Heart left ventricle (tissue), 16 donors: Measurements from ENCODE around the gene PPP1R14C. TPM values are rescaled to one million over a fixed set of nuclear protein-coding genes. Genes with fewer than 3 reads are reported as not detected.

Experiments
- ATAC-seq, 4 donors: fragments of 200-7000 bp; cut with Tn5 transposase; one replicate each; pipeline ENCODE4 v1.9.1; 2020 to 2022; ENCODE audit warnings: moderate library complexity in 4 of 4, mild to moderate bottlenecking in 3 of 4, moderate number of reproducible peaks in 1 of 4
- DNase-seq, 5 donors: peaks; one replicate each; pipeline ENCODE4 v3.0.0-alpha.2; 2020
- H3K27ac ChIP-seq, 12 donors: fragments of 200-600 bp; sonication (generic) in 4 of 12; one replicate each; pipeline versions ENCODE4 v1.5.0 to v1.8.0; 2016 to 2022; ENCODE audit warnings: mild to moderate bottlenecking in 2 of 12
- H3K27me3 ChIP-seq, 9 donors: fragments of 200-600 bp; sonication (generic) in 2 of 9; one replicate each; pipeline versions ENCODE4 v1.5.1 to v1.8.0; 2016 to 2022; ENCODE audit warnings: mild to moderate bottlenecking in 3 of 9
- H3K36me3 ChIP-seq, 9 donors: fragments of 200-600 bp; sonication (generic) in 2 of 9; one replicate each; pipeline versions ENCODE4 v1.5.0 to v1.8.0; 2018 to 2022; ENCODE audit warnings: mild to moderate bottlenecking in 2 of 9
- H3K4me1 ChIP-seq, 12 donors: fragments of 200-600 bp; sonication (generic) in 4 of 12; one replicate each; pipeline versions ENCODE4 v1.5.0 to v1.8.0; 2016 to 2022; ENCODE audit warnings: mild to moderate bottlenecking in 3 of 12
- H3K4me3 ChIP-seq, 12 donors: fragments of 200-600 bp; sonication (generic) in 4 of 12; one replicate each; pipeline versions ENCODE4 v1.5.0 to v1.8.0; 2017 to 2022; ENCODE audit warnings: mild to moderate bottlenecking in 9 of 12, moderate library complexity in 4 of 12
- H3K9me3 ChIP-seq, 12 donors: fragments of 200-600 bp; sonication (generic) in 4 of 12; one replicate each; pipeline versions ENCODE4 v1.5.0 to v1.8.0; 2016 to 2022; ENCODE audit warnings: mild to moderate bottlenecking in 1 of 12
- CTCF ChIP-seq, 12 donors: fragments of 200-600 bp; sonication (generic) in 4 of 12; IDR thresholded peaks; one replicate each; pipeline versions ENCODE4 v1.5.0 to v1.8.0; 2018 to 2022; ENCODE audit warnings: antibody characterized with exemption in 12 of 12, mild to moderate bottlenecking in 5 of 12
- POLR2A ChIP-seq, 2 donors: fragments of 450-650 bp; IDR thresholded peaks; one replicate each; pipeline ENCODE4 v1.6.1; 2017; ENCODE audit warnings: antibody characterized with exemption in 2 of 2, mild to moderate bottlenecking in 2 of 2, moderate library complexity in 2 of 2
- WGBS, 4 donors: extraction: QIAGEN DNeasy Blood & Tissue Kit in 2 of 4; methylation state at CpG; one replicate each; pipeline versions ENCODE4 v1.1.5 to v1.1.7; 2013 to 2018; 5-methylcytosine and 5-hydroxymethylcytosine counted together
- intact Hi-C, 10 donors: fragments of 100-400 bp; cut with DNase I; formaldehyde crosslinking; loops; one replicate each; pipeline versions ENCODE4 v1.11.1 to v1.14.2; 2022
- polyA plus RNA-seq, 2 donors: library from polyadenylated mRNA; stranded (reverse); fragments of 200-250 nt; gene quantifications; one replicate each; pipeline ENCODE4 v1.2.3, GENCODE V29; 2013
- total RNA-seq, 9 donors: library from RNA; depleted of rRNA in 2 of 9; stranded (reverse); fragments of >200 nt in 2 of 9; fragmentation: NEBNext Ultra II Directional in 3 of 9; extraction: Animal tissue kit (Norgen Biotek cat#: 25700) in 3 of 9; gene quantifications; one replicate each; pipeline versions ENCODE4 v1.1.0 to v1.2.4, GENCODE V29; 2016 to 2023
- donor health status: ischemic (EF 13 %, LVEDD 7.1; RV severe dilation, severe dysfunction).
- donor health status: healthy with polysubstance abuse.
- donor health status: DM: no; HTN: yes; CAD: no.
- donor health status: DM: no; HTN: no; CAD: no.
- donor health status: ischemic (EF 25% LVEDD 6.9; RV normal size, moderate dysfunction).
- donor health status: ischemic (EF 25% LVEDD 5.7; RV mildly dilated, moderate dysfunction).
- donor health status: healthy.
- donor health status: DM: yes; HTN: yes; CAD: no.
- donor health status: ischemic (EF 35%, LVEDD 5.7; RV mildly dilated, moderate dysfunction).
- donor health status: nonischemic (EF 11% LVEDD 7.7; RV severe dilation, severe dysfunction).
- donor health status: DM: yes; HTN: yes; CAD: no.
- donor health status: PGD.
- donor health status: ischemic (EF 29% LVEDD 5.4; RV normal size, mild dysfunction).
- donor health status: nonischemic (EF 23%, LVEDD 6.1; RV moderate dilation, normal function).

PPP1R14C gene
- total and polyA plus RNA-seq, 11 donors, result 41.1 to 143 (median 75.7) TPM

- no peak for DNase-seq
- H3K4me3 ChIP-seq, result no peak overlapping the region
- WGBS, 4 donors, result 84 to 92% (median 90%) methylated on average over 6 of the region's 6 CpGs
- intact Hi-C loops, result no loop called here
- no peak overlapping the region for H3K27ac ChIP-seq
- H3K9me3 ChIP-seq, result no peaks in the 10 kb centered on the region
- H3K4me1 ChIP-seq, result no peaks in the 10 kb centered on the region
- no peaks in the 10 kb centered on the region for H3K36me3 ChIP-seq
- H3K27me3 ChIP-seq, result no peaks in the 10 kb centered on the region
- ATAC-seq, result no peak
- TF ChIP-seq CTCF (IDR thresholded peaks at IDR 0.05), result no peak
Observed at GRCh38 chr6:150112233-150112632, 30.6 kb upstream of the PPP1R14C start.

GRCh38 chr6:150115769-150116168, 27.1 kb upstream of the PPP1R14C start:
- Histone ChIP-seq H3K4me1 (peaks cover 0 to 7% (median 0%) of the 10 kb centered on the region in 12 donors), H3K36me3 (no peaks in the 10 kb centered on the region), H3K27ac (no peak overlapping the region), H3K9me3 (no peaks in the 10 kb centered on the region), H3K27me3 (no peaks in the 10 kb centered on the region), H3K4me3 (no peak overlapping the region)
- TF ChIP-seq POLR2A (IDR thresholded peaks at IDR 0.05) (no peak), CTCF (IDR thresholded peaks at IDR 0.05) (no peak)
- DNase-seq (no peak), ATAC-seq (no peak)
- 95 to 98% (median 97%) methylated on average over 7 to 25 of the region's 25 CpGs for WGBS, 4 donors
- intact Hi-C loops, result no loop called here

- H3K27ac ChIP-seq, result no peak overlapping the region
- H3K4me1 ChIP-seq, result peaks cover 0 to 7% (median 0%) of the 10 kb centered on the region in 12 donors
- 81 to 89% (median 85%) methylated on average over 8 of the region's 8 CpGs for WGBS, 4 donors
- TF ChIP-seq POLR2A (IDR thresholded peaks at IDR 0.05), result no peak
- no peak for TF ChIP-seq CTCF (IDR thresholded peaks at IDR 0.05)
- no peak overlapping the region for H3K4me3 ChIP-seq
- no peaks in the 10 kb centered on the region for H3K9me3 ChIP-seq
- intact Hi-C loops, result no loop called here
- no peaks in the 10 kb centered on the region for H3K36me3 ChIP-seq
- DNase-seq (no peak), ATAC-seq (no peak)
- no peaks in the 10 kb centered on the region for H3K27me3 ChIP-seq
Observed at GRCh38 chr6:150116200-150116800, 26.5 kb upstream of the PPP1R14C start.

- Histone ChIP-seq H3K27ac (no peak overlapping the region), H3K27me3 (no peaks in the 10 kb centered on the region), H3K4me1 (peaks cover 0 to 7% (median 0%) of the 10 kb centered on the region in 12 donors), H3K36me3 (no peaks in the 10 kb centered on the region), H3K9me3 (no peaks in the 10 kb centered on the region), H3K4me3 (no peak overlapping the region)
- ATAC-seq (no peak), DNase-seq (no peak)
- WGBS, 4 donors, result 76 to 89% (median 85%) methylated on average over 6 of the region's 6 CpGs
- intact Hi-C loops, result no loop called here
- no peak for TF ChIP-seq POLR2A (IDR thresholded peaks at IDR 0.05)
- TF ChIP-seq CTCF (IDR thresholded peaks at IDR 0.05), result no peak
Observed at GRCh38 chr6:150118203-150118602, 24.6 kb upstream of the PPP1R14C start.
